VCaP (cell line): Measurements from ENCODE around the gene PPP1R7.
"Not testable (repeated sequence)": the region's sequence is repeated elsewhere in the genome, so short reads cannot be mapped to it uniquely, and the experiment has no call there.

Source experiments
- H3K27ac ChIP-seq: fragments of 450-650 bp; 2 replicates; pipeline ENCODE4 v1.5.1; 2017
- CTCF ChIP-seq: fragments of 450-650 bp; conservative IDR thresholded peaks from 2 replicates; pipeline ENCODE4 v1.5.1; 2017; ENCODE audit warnings: mild to moderate bottlenecking, moderate library complexity

PPP1R7 gene

GRCh38 chr2:241191081-241191480 is 40.8 kb downstream of the PPP1R7 start:
- no peak overlapping the region for H3K27ac ChIP-seq
- TF ChIP-seq CTCF, result no peak

GRCh38 chr2:241193271-241193670 is 43.0 kb downstream of the PPP1R7 start:
- no peak overlapping the region for H3K27ac ChIP-seq

DNA sequence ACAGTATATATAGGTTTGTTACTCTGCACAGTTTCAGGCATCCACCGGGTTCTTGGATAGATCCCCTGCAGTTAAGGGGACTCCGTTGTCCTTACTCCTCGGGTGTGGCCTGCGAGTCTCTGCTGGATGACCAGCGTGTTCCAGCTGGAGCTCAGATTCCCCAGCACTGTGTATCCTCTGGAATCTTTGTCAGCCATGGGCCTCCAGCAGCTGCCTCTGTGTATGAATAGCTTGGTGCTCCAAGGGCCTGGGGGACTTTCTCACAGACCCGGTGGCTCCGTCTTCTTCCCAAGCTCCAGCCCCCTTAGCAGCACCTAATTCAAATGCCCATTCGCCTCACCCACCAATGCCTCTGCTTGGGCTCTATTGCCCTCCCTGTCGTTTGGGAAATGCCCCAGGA is 44.5 kb downstream of the PPP1R7 start:
- no peak overlapping the region for H3K27ac ChIP-seq
- TF ChIP-seq CTCF, result no peak

More at GRCh38 chr2:241193271-241193670, 43.0 kb downstream of the PPP1R7 start:
- TF ChIP-seq CTCF, result no peak

DNA sequence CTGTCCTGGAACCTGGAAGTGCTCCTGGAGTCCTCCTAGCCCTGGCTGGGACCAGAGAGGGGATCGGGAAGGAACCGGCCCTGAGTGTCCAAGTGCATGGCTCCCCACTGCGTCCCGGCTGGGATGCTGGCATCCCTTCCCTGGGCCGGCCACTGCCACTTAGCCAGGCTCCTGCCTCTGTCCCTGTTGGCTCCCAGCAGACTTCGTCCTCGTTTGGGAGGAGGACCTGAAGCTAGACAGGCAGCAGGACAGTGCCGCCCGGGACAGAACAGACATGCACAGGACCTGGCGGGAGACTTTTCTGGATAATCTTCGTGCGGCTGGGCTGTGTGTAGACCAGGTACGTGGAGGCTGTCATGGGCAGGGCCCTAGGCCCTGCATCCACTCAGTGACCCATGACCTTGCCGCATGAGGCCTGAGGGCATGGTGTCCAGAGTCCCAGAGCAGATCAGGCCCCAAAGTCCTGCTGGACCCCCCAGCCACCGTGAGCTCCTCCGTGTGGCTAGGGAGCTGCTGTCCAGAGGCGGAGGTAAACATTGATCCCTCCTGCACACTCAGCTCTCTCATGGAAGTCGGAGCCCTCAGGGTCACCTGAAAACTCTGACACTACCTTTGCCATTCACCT is 45.4 kb downstream of the PPP1R7 start:
- no peak for TF ChIP-seq CTCF
- no peak overlapping the region for H3K27ac ChIP-seq

- H3K27ac ChIP-seq, result not testable (repeated sequence)
These were observed 47.0 kb downstream of the PPP1R7 start for GRCh38 chr2:241197246-241197645.

GRCh38 chr2:241197947-241198346 is 47.7 kb downstream of the PPP1R7 start:
- H3K27ac ChIP-seq, result no peak overlapping the region
- no peak for TF ChIP-seq CTCF

GRCh38 chr2:241198381-241199279 is 48.4 kb downstream of the PPP1R7 start:
- H3K27ac ChIP-seq, result no peak overlapping the region
- no peak for TF ChIP-seq CTCF

GRCh38 chr2:241199286-241199685 is 49.0 kb downstream of the PPP1R7 start:
- H3K27ac ChIP-seq, result no peak overlapping the region
- no peak for TF ChIP-seq CTCF
